Measurements from ENCODE around the gene CNTROB. TPM values are rescaled to one million over a fixed set of nuclear protein-coding genes. Genes with fewer than 3 reads are reported as not detected.

CNTROB gene
- total and polyA plus RNA-seq, 2 of the 4 experiments (the other 2 are of a cell fraction): 12.7 to 26.4 TPM

DNA sequence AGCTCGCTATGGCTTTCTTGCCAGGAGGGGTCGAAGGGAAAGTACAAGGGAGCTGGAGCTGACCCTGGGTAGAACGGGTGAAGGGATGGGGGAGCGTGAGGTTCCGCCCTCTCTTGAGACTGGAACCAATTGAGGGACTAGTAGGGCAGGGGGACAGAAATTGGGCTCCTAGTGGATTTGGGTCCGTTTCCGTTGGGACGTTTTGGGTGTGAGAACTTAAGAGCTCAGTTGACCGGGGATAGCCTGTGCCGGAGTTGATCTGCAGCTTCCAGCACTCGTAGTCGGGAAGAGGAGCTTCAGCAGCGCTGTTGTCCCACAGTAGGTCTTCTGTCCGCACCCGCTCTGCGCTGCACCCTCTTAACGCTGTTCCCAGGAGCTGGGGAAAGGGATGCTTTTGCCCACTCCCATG, 481 bp downstream of the CNTROB start:
- H3K4ac ChIP-seq (ENCODE audit: low read depth, low read length): peak overlapping the region; percentile 96
- H2AK9ac ChIP-seq (replicated peaks; ENCODE audit: low read depth, low read length, poor library complexity): peak overlapping the region; percentile 97
- H2AK5ac ChIP-seq (ENCODE audit: low read depth, low read length): peak overlapping the region; percentile 94
- H2BK5ac ChIP-seq (ENCODE audit: low read depth, low read length, poor library complexity, severe bottlenecking): peak overlapping the region; percentile 82
- H3K36me3 ChIP-seq (ENCODE audit: control insufficient read depth, insufficient read depth, low read length): peaks cover 8% of the 10 kb centered on the region
- peak overlapping the region; percentile 66; the same call in 1 of the 2 replicates for H3K18ac ChIP-seq (ENCODE audit: low read depth, low read length)
- CTCF ChIA-PET: interaction anchor here (0.5 to 1.9 kb wide), 4 partner anchors 12 to 167 kb away, joined by 3 to 6 read pairs (median 4); no protein-coding TSS in a partner anchor
- TSS peak; percentile 85 for BruUV-seq (replicated peaks)
- H2BK15ac ChIP-seq (ENCODE audit: low read depth, low read length): 0 out of 3 replicates have a peak overlapping the region, but pooled peaks have one; percentile 54
- H3K14ac ChIP-seq (replicated peaks; ENCODE audit: low read depth, low read length): peak overlapping the region; percentile 99
- H3K79me1 ChIP-seq (ENCODE audit: low read depth in 1 of 2, low read length in 2 of 2): peaks cover 38 to 67% of the 10 kb centered on the region in 2 experiments
- H4K8ac ChIP-seq (ENCODE audit: low read depth in 2 of 2, low read length in 2 of 2): peak overlapping the region; percentile 78 to 95; a peak in 3 of 4 replicates
- H3K27me3 ChIP-seq (ENCODE audit: control insufficient read depth, insufficient read depth, low read length): no peaks in the 10 kb centered on the region
- no peak for TF ChIP-seq BHLHE40 (IDR thresholded peaks at IDR 0.05; ENCODE audit: low read depth, low read length)
- no peak for TF ChIP-seq FOS (IDR thresholded peaks at IDR 0.05; ENCODE audit: low read depth, low read length)
- no peak for TF ChIP-seq CHD1 (IDR thresholded peaks at IDR 0.05; ENCODE audit: low read depth, low read length)
- TF ChIP-seq NFE2L2 (IDR thresholded peaks at IDR 0.05; ENCODE audit: low read depth, low read length): no peak
- no peak for TF ChIP-seq CEBPB (IDR thresholded peaks at IDR 0.05; ENCODE audit: low read depth, low read length)
- no peak for TF ChIP-seq MXI1 (IDR thresholded peaks at IDR 0.05; ENCODE audit: borderline replicate concordance, low read depth, low read length)
- H3K4me2 ChIP-seq (ENCODE audit: low read depth, low read length): peak overlapping the region; percentile 95
- peak; percentile 35 for ATAC-seq (ENCODE audit: low read depth)
- H4K5ac ChIP-seq (ENCODE audit: low read depth, low read length): peak overlapping the region; percentile 69
- H3K9me1 ChIP-seq (ENCODE audit: insufficient read depth, low read length): peaks cover 10% of the 10 kb centered on the region
- dilution Hi-C loops (cut with HindIII; ENCODE audit: low sequenced_read_pairs, unreplicated experiment): no loop called here
- in situ Hi-C loops (cut with MboI; ENCODE audit: low sequenced_read_pairs): no loop called here
- no peaks in the 10 kb centered on the region; the same call in 1 of the 2 replicates for H4K20me1 ChIP-seq (ENCODE audit: insufficient read depth, low read length)
- peak overlapping the region; percentile 86 for H3K56ac ChIP-seq (ENCODE audit: extremely low read depth, insufficient read depth, low read length)
- H2AFZ ChIP-seq (replicated peaks; ENCODE audit: low read length, poor library complexity): peak overlapping the region; percentile 97
- WGBS, 2 experiments (ENCODE audit: extremely low coverage in 2 of 2, insufficient read length in 1 of 2): 0% methylated on average over 6 of the region's 17 CpGs; no CpG with 5 or more reads in 1 of the 2 experiments
- peak overlapping the region; percentile 97 for H3K23ac ChIP-seq (ENCODE audit: low read depth, low read length)
- POLR2A ChIA-PET (ENCODE audit: unreplicated experiment): interaction anchor here (0.6 to 1.5 kb wide), 3 partner anchors 15 to 17 kb away, joined by 4 to 6 read pairs (median 6); partner anchors contain the start of gene RNF227
- H2BK20ac ChIP-seq (ENCODE audit: low read depth, low read length): no peak overlapping the region
- H3K4me1 ChIP-seq (ENCODE audit: control insufficient read depth, insufficient read depth, low read length): peaks cover 7% of the 10 kb centered on the region; the same call in 1 of the 2 replicates
- peak; percentile 21 for DNase-seq
- intact Hi-C loops (cut with micrococcal nuclease): loop anchor here (1.0 to 5.0 kb wide), 3 partner anchors 17 to 125 kb away; no protein-coding TSS in a partner anchor
- no peaks in the 10 kb centered on the region for H3K9me3 ChIP-seq (ENCODE audit: control insufficient read depth, insufficient read depth, low read length)
- peak overlapping the region; percentile 90 for H3K27ac ChIP-seq (ENCODE audit: insufficient read depth, low read length)
- H3K9ac ChIP-seq (ENCODE audit: low read depth, low read length): peak overlapping the region; percentile 94
- peak overlapping the region; percentile 80 for H3K4me3 ChIP-seq (ENCODE audit: insufficient read depth, low read depth, low read length)
- H4K91ac ChIP-seq (ENCODE audit: insufficient read depth, low read depth, low read length): peak overlapping the region; percentile 95
- peak overlapping the region; percentile 78 for H2BK120ac ChIP-seq (ENCODE audit: low read depth, low read length)
